NT2/D1 (cell line): Measurements from ENCODE around the gene GRPR.

Experiments used
- SUZ12 ChIP-seq: IDR thresholded peaks from 2 replicates; pipeline ENCODE4 v1.6.1; 2011; ENCODE audit not compliant: insufficient read length, insufficient read depth; ENCODE audit errors: extremely low read depth
- YY1 ChIP-seq: IDR thresholded peaks from 2 replicates; pipeline ENCODE4 v1.6.1; 2011; ENCODE audit not compliant: insufficient read length, insufficient read depth
- ZNF274 ChIP-seq: IDR thresholded peaks from 2 replicates; pipeline ENCODE4 v1.6.1; 2011; ENCODE audit warnings: mild to moderate bottlenecking, low read depth, low read length

DNA sequence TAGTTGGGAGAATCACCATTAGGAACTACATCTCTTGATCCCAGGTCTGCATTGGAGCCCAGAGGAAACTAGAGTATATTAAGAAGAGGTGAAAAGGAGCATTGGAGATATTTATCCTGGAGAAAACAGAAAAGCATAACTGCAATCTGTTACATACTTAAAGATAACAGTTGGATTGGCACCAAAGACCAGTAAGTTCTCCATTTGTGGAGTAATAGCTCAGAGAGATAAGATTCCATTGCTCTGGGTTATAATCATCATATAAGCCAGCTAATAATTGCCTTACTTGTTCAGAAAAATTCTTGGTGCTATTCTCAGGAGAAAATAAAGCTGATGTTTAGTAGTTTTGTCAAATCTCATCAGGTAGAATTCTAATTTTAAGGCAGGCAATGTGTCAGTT is 20.6 kb downstream of the GRPR start:
- TF ChIP-seq ZNF274 (no peak), YY1 (no peak), SUZ12 (no peak)
